Measurements from ENCODE around the gene FAR1.

FAR1 gene

DNA sequence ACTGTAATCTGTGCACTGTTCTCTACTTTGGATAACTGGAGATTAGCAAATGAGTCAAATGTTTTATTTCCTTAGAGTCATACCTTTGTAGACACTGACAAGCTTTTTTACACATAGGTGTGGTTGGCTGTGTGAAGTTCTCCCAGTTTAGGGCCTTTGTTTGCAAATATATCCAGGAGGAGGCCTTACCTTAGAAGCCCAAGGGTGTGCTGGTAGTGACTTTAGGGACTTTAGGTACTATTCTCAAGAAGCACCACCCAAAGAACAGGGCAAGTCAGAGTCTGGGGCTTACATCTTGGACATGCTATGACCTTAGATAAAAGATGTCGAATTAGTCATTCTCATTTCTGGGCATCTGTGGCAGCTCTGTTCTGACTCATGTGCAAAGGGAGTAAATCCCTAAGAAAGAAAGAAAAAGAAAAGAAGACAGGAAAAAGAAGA lies 4.8 kb upstream of the FAR1 start:
- TF ChIP-seq, protein P1, sequence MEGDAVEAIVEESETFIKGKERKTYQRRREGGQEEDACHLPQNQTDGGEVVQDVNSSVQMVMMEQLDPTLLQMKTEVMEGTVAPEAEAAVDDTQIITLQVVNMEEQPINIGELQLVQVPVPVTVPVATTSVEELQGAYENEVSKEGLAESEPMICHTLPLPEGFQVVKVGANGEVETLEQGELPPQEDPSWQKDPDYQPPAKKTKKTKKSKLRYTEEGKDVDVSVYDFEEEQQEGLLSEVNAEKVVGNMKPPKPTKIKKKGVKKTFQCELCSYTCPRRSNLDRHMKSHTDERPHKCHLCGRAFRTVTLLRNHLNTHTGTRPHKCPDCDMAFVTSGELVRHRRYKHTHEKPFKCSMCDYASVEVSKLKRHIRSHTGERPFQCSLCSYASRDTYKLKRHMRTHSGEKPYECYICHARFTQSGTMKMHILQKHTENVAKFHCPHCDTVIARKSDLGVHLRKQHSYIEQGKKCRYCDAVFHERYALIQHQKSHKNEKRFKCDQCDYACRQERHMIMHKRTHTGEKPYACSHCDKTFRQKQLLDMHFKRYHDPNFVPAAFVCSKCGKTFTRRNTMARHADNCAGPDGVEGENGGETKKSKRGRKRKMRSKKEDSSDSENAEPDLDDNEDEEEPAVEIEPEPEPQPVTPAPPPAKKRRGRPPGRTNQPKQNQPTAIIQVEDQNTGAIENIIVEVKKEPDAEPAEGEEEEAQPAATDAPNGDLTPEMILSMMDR (conservative IDR thresholded peaks at IDR 0.05; ENCODE audit: control insufficient read depth, insufficient read depth, low read depth, low read length): no peak
- peak; percentile 58 for DNase-seq (ENCODE audit: low read depth)

DNA sequence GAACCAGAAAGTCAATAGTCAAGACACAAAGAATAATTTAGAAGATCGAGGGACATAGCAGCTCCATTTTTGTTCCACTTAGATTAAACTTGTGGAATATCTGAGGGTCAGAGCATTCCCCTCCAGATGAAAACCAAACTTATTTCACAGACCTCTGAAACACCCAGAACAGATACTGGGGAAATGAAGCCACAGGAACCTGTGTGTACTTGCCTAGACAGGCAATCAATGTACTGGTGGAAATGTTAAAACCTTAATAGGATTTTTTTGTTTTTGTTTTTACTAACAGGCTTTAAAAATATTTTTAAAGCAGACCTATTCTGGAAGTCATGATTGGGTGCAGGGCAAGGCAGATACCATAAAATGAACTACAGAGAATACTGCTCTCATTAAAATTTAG lies 4.1 kb upstream of the FAR1 start:
- TF ChIP-seq, protein P1 (conservative IDR thresholded peaks at IDR 0.05; ENCODE audit: control insufficient read depth, insufficient read depth, low read depth, low read length): no peak
- no peak for DNase-seq (ENCODE audit: low read depth)
- no peak overlapping the region for H3K4me3 ChIP-seq (ENCODE audit: control insufficient read depth, low read depth, low read length)

More for the DNA sequence above, 4.8 kb upstream of the FAR1 start:
- no peak overlapping the region for H3K4me3 ChIP-seq (ENCODE audit: control insufficient read depth, low read depth, low read length)

DNA sequence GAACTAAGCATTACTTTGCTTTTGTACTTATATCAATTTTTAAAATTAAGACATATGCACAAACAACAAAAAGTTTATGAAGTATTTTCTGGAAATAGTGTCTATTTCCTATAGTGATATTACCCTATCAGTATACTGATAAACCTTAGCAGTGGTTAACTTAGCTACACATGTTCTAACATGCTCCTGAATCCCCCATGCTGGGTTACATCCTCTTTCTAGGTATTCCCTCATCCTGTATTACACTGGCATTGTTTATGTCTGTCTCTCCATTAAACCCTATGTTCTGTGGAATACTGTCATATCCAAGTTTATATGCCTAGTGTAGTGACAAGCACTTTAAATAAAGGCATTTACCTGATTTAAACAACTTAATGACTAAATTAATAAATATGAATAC lies 1.8 kb upstream of the FAR1 start:
- H3K4me3 ChIP-seq (ENCODE audit: control insufficient read depth, low read depth, low read length): no peak overlapping the region
- DNase-seq (ENCODE audit: low read depth): no peak
- TF ChIP-seq, protein P1 (conservative IDR thresholded peaks at IDR 0.05; ENCODE audit: control insufficient read depth, insufficient read depth, low read depth, low read length): no peak

DNA sequence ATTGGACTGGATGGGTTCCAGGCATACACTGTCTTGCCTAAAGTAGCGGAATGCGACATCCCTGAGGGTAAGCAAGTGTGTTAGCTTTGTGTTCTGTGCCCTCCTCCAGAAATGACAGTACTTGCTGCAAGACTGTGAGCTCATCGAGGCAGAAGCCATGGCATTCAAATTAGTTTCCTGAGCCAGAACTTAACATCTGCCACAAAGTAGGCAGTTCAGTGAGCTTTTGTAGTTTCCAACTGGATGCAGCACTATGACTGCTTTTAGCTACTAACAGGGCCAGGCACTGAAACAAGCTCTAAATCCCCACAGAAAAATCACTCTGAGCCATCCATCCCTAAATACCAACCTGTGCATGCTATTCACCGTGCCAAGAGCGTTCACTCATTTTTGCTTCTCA lies 1.2 kb upstream of the FAR1 start:
- peak overlapping the region; percentile 72 for H3K4me3 ChIP-seq (ENCODE audit: control insufficient read depth, low read depth, low read length)
- peak; percentile 24 for DNase-seq (ENCODE audit: low read depth)
- TF ChIP-seq, protein P1 (conservative IDR thresholded peaks at IDR 0.05; ENCODE audit: control insufficient read depth, insufficient read depth, low read depth, low read length): no peak

DNA sequence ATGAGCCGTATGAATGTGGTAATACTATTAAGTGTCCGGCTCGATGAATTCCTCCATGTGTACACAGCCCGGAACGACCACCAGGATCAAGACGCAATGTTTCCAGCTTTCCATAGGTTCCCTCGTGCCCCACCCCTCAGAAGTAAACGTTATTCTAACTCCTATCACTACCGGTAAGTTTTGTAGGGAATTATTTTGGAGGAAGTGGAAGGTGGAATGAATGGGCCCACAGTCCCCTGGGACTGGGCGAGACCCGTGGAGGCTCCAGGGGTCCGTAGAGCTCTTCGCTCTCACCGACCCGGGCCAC lies 720 bp upstream of the FAR1 start:
- DNase-seq (ENCODE audit: low read depth): no peak
- TF ChIP-seq, protein P1 (conservative IDR thresholded peaks at IDR 0.05; ENCODE audit: control insufficient read depth, insufficient read depth, low read depth, low read length): no peak

DNA sequence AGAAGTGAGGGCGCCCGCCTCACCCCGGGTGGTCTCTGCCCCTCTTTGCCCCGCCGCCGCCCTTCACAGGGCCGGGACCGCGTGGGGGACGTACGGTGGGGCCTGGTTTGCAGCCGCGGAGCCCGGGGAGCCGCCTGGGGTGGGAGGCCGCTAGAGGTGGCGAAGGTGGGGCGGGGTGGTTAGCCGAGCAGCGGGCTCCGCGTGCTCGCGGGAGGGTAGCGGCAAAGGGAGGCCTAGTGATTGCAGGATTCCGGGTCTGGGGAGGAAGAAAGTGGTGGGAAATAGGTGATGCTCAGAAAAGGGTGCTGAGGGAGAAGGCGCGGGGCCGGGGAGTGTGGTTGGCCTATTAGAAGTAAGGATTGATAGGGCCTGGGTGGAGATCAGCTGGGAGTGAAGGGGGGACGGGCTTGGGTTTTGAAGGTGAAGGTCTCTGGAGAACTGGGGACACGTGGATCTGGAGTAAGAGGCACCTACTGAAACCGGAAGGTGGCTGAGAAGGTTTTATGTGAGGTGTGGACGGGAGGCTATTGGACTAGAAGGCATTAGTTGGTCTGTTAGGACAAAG lies 571 bp downstream of the FAR1 start:
- peak overlapping the region; percentile 86 for H3K4me3 ChIP-seq (ENCODE audit: control insufficient read depth, low read depth, low read length)
- no peak for DNase-seq (ENCODE audit: low read depth)
- TF ChIP-seq, protein P1 (conservative IDR thresholded peaks at IDR 0.05; ENCODE audit: control insufficient read depth, insufficient read depth, low read depth, low read length): no peak

More for the DNA sequence above, 720 bp upstream of the FAR1 start:
- peak overlapping the region; percentile 72 for H3K4me3 ChIP-seq (ENCODE audit: control insufficient read depth, low read depth, low read length)

Data from fibroblast of mammary gland (primary cell).